HG02642 (cell line): Measurements from ENCODE around the gene PRAMEF13.
"Not testable (repeated sequence)": the region's sequence is repeated elsewhere in the genome, so short reads cannot be mapped to it uniquely, and the experiment has no call there.

ENCODE experiments used
- ATAC-seq: cut with Tn5 transposase; IDR thresholded peaks from one replicate; pipeline ENCODE4 v1.9.1; 2021; ENCODE audit warnings: mild to moderate bottlenecking; ENCODE audit not compliant: unreplicated experiment, poor library complexity

Gene PRAMEF13

DNA sequence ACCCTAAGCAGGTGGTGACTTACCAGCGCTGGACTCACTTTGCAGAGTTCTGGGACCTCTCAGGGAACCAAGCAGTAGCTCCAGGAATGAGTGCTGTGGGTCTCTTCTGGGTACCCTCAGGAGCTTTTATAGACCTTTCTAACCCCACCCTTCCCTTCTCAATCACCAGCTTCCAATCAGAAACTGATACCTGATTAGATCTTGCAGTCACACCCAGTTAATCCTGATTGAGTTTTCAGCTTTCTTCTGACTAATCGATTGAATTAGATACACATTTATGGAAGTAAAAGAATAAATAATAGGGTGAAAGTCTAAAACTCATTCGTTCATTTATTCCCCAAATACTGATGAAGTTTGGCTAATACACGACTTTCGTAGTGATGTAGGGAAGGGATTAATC lies at the start of gene PRAMEF13:
Gene PRAMEF13, minus strand, starts transcription at position 101 of the 400 bp plus-strand sequence. CDS start 1,820 bp downstream, outside the sequence.
- ATAC-seq: not testable (repeated sequence)

- ATAC-seq: not testable (repeated sequence)
Observed at GRCh38 chr1:13247122-13247521, 45.9 kb upstream of the PRAMEF13 start.

- not testable (repeated sequence) for ATAC-seq
Observed at GRCh38 chr1:13246554-13246871, 45.3 kb upstream of the PRAMEF13 start.

- ATAC-seq: not testable (repeated sequence)
Observed at GRCh38 chr1:13245841-13246553, 44.8 kb upstream of the PRAMEF13 start.

DNA sequence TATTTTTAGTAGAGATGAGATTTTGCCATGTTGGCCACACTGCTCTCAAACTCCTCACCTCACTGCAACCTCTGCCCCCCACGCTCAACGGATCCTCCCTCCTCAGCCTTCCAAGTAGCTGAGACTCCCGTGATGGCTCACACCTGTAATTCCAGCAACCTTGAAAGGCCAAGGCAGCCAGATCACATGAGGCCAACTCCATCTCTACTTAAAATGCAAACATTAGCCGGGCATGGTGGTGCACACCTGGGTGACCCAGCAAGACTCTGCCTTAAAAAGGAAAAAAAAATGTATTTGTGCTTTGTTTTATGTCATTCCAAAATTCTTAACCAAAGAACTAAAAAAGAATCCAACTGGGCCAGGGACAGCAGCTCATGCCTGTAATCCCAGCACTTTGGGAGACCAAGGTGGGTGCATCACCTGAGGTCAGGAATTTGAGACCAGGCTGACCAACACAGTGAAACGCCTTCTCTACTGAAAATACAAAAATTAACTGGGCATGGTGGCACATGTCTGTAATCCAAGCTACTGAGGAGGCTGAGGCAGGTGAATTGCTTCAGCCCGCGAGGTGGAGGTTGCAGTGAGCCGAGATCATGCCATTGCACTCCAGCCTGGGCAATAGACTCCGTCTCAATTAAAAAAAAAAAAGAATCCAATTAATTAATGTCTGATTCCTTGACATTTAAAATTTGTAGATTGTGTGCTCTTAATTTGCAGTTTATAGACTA lies 42.5 kb upstream of the PRAMEF13 start:
- not testable (repeated sequence) for ATAC-seq

GRCh38 chr1:13239633-13240032 lies 38.4 kb upstream of the PRAMEF13 start:
- ATAC-seq: not testable (repeated sequence)

DNA sequence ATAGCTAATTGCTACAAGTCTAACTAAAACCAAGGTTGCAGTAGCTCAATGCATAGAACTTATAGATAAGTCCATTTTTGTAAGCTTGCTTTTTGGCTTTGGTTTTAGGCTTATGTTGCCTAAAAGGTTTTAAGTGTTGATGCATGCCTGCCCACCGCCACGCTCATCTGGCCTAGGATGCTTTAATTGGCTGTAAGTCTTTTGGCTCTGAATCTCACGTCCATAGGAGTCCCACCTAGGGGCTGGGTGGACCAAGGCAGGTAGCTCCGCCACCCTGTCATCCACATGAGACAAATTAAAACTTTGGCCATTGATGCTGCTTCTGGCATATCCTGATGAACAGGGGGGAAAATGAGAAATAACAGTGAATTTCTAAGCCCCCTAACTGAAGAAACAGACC lies 36.4 kb upstream of the PRAMEF13 start:
- not testable (repeated sequence) for ATAC-seq

DNA sequence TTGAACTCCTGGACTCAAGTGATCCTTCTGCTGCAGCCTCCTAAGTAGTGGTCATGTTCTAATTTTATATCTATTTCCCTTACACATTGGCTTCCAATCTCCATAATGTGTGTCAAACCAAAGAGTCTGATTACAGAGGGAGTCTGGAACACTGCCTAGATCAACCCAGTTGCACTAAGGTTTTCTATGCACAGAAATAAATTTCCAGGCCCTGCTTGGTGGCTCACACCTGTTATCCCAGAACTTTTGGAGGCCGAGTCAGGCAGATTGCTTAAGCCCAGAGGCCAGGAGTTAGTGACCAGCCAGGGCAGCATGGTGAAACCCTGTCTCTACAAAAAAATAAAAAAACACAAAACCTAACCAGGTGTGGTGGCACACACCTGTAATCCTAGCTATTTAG lies 32.8 kb upstream of the PRAMEF13 start:
- ATAC-seq: not testable (repeated sequence)

DNA sequence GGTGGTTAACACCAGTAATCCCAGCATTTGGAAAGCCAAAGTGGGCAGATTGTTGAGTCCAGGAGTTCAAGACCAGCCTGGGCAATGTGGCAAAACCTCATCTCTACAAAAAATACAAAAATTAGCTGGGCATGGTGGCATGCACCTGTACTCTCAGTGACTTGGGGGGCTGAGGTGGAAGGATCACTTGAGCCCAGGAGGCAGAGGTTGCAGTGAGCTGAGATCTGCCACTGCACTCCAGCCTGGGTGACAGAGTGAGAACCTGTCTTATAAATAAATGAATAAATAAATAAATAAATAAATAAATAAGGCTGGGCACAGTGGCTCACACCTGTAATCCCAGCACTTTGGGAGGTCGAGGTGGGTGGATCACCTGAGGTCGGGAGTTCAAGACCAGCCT lies 30.8 kb upstream of the PRAMEF13 start:
- not testable (repeated sequence) for ATAC-seq

GRCh38 chr1:13231061-13231750 lies 30.0 kb upstream of the PRAMEF13 start:
- ATAC-seq: not testable (repeated sequence)

- ATAC-seq: not testable (repeated sequence)
Observed at GRCh38 chr1:13230601-13231000, 29.4 kb upstream of the PRAMEF13 start.

DNA sequence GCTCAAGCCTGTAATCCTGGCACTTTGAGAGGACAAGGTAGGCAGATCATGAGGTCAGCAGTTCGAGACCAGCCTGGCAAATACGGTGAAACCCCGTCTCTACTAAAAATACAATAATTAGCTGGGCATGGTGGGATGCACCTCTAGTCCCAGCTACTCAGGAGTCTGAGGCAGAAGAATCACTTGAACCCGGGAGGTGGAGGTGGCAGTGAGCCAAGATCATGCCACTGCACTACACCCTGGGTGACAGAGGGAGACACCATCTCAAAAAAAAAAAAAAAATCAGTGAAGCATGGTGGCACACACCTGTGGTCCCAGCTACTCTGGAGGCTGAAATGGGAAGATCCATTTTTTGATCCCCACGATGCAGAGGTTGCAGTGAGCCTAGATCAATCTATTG lies 28.9 kb upstream of the PRAMEF13 start:
- not testable (repeated sequence) for ATAC-seq

DNA sequence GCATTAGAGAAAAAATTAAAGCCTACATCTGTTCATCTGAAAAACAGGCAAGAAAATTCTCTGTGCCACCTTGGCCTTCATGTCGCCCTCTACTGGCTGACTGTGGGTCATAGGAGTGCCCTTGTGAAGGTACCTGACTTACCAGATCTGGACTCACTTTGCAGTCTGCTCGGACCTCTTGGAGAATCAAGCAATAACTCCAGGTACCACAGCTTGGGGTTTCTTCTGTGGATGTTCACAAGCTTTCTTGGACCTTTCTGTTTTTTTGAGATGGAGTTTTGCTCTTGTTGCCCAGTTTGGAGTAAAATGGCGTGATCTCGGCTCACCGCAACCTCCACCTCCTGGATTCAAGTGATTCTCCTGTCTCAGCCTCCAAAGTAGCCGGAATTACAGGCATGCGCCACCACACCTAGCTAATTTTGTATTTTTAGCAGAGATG lies 27.2 kb upstream of the PRAMEF13 start:
- no peak for ATAC-seq

DNA sequence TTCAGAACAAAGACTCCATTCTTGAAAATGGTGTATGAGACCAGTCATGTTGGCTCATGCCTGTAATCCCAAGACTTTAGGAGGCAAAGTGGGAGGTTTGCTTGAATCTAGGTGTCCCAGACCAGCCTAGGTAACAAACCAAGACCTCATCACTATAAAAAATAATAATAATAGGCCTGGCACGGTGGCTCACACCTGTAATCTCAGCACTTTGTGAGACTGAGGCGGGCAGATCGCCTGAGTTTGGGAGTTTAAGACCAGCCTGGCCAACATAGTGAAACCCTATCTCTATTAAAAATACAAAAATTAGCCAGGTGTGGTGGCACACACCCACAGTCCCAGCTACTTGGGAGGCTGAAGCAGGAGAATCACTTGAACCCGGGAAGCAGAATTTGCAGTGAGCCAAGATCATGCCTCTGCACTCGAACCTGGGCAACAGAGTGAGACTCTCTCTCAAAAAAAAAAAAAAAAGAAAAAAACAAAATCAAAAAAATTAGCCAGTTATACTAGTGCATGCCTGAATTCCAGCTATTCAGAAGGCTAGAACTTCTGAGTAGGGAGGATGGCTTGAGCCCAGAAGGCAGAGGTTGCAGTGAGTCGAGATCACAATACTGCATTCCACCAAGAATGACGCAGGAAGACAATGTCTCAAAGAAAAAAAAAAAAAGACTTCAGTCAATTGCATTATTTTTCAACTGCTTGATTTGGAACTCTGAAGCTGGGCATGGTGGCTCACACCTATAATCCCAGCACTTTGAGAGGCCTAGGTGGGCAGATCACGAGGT lies 26.3 kb upstream of the PRAMEF13 start:
- not testable (repeated sequence) for ATAC-seq

DNA sequence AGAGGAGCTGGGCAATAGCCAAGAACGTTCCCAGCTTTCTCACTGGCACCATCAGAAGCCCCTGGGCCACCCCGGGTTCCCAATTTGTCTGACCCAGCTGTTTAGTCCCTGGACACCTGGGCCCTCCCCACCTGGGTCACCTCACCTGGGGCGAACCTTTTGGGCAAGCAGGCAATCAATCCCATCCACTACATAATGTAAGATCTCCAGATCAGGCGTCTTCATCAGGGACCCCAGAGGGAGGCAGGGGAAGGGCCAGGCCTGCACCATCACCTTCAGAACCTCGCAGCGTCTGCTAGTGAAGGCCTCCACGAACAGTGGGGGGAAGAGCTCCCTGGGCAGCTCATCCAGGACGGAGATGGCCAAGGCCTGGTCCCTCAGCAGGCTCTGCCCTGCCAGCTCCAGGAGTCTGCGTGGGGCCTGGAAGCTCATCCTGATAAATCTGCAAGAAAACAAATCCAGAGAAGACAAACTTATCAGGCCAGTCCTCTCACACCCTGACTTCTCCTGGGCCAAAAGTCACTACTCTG lies 24.5 kb upstream of the PRAMEF13 start, which contains the start of gene PRAMEF18:
Gene PRAMEF18, minus strand, starts transcription at position 480 of the 530 bp plus-strand sequence. Its CDS starts 48 bp downstream, at position 432.
- ATAC-seq: not testable (repeated sequence)

GRCh38 chr1:13224480-13225060 lies 23.4 kb upstream of the PRAMEF13 start:
- no peak for ATAC-seq

GRCh38 chr1:13222788-13223187 lies 21.6 kb upstream of the PRAMEF13 start:
- ATAC-seq: not testable (repeated sequence)

- ATAC-seq: not testable (repeated sequence)
Observed at GRCh38 chr1:13219203-13219602, 18.0 kb upstream of the PRAMEF13 start.

- not testable (repeated sequence) for ATAC-seq
Observed at GRCh38 chr1:13216619-13217018, 15.4 kb upstream of the PRAMEF13 start.
